ENCODE measurements around the gene LCN9. TPM values are rescaled to one million over a fixed set of nuclear protein-coding genes. Genes with fewer than 3 reads are reported as not detected.

The LCN9 gene
- total RNA-seq, 4 donors from 2014 or later, result 1.4 TPM; not detected in 3

- DNase-seq (ENCODE audit: low spot score) (no peak), ATAC-seq (ENCODE audit: low FRiP score) (no peak)
- TF ChIP-seq CTCF (IDR thresholded peaks at IDR 0.05), result no peak
Observed at GRCh38 chr9:135647884-135648283, 15.2 kb upstream of the LCN9 start.

GRCh38 chr9:135648494-135649410, 14.4 kb upstream of the LCN9 start:
- no peak for DNase-seq (ENCODE audit: low spot score)
- no peak for ATAC-seq (ENCODE audit: low FRiP score)
- no peak for TF ChIP-seq CTCF (IDR thresholded peaks at IDR 0.05)

- no peak for TF ChIP-seq CTCF (IDR thresholded peaks at IDR 0.05)
- DNase-seq (ENCODE audit: low spot score), result no peak
- ATAC-seq (ENCODE audit: low FRiP score), result no peak
Observed at GRCh38 chr9:135649508-135649907, 13.6 kb upstream of the LCN9 start.

- TF ChIP-seq CTCF (IDR thresholded peaks at IDR 0.05), result no peak
- no peak for ATAC-seq (ENCODE audit: low FRiP score)
- DNase-seq (ENCODE audit: low spot score), result no peak
Observed at GRCh38 chr9:135650408-135650807, 12.7 kb upstream of the LCN9 start.

- ATAC-seq (ENCODE audit: low FRiP score) (no peak), DNase-seq (ENCODE audit: low spot score) (no peak)
- TF ChIP-seq CTCF (IDR thresholded peaks at IDR 0.05), result no peak
Observed at GRCh38 chr9:135655317-135655716, 7.8 kb upstream of the LCN9 start.

- no peak for ATAC-seq (ENCODE audit: low FRiP score)
- TF ChIP-seq CTCF (IDR thresholded peaks at IDR 0.05), result no peak
- DNase-seq (ENCODE audit: low spot score), result no peak
Observed at GRCh38 chr9:135657416-135657815, 5.7 kb upstream of the LCN9 start.

GRCh38 chr9:135659252-135659651, 3.9 kb upstream of the LCN9 start:
- TF ChIP-seq CTCF (IDR thresholded peaks at IDR 0.05), result no peak
- no peak for ATAC-seq (ENCODE audit: low FRiP score)
- DNase-seq (ENCODE audit: low spot score), result no peak
